ENCODE results near the gene ZNF761.
"Not testable (repeated sequence)": the region's sequence is repeated elsewhere in the genome, so short reads cannot be mapped to it uniquely, and the experiment has no call there.

ZNF761 gene

DNA sequence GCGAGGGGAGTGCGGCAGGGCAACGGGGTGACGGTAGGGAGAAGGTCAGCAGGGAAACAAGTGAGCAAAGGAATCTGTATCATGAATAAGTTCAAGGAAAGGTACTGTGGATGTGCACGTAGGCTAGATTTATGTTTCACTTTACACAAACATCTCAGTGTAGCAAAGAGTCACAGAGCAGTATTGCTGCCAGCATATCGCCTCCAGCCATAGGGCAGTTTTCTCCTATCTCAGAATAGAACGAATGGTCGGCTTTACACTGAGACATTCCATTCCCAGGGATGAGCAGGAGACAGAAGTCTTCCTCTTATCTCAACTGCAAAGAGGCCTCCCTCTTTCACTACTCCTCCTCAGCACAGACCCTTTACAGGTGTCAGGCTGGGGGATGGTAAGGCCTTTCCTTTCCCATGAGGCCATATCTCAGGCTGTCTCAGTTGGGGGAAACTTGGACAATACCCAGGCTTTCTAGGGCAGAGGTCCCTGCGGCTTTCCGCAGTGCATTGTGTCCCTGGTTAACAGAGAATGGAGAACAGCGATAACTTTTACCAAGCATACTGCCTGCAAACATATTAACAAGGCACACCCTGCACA is 28.4 kb downstream of the ZNF761 start:
- not testable (repeated sequence) for H3K27me3 ChIP-seq (ENCODE audit: insufficient read depth, low read length); H3K18ac ChIP-seq (ENCODE audit: low read length); H3K14ac ChIP-seq (ENCODE audit: low read length); H3K23ac ChIP-seq (ENCODE audit: low read length); H4K91ac ChIP-seq (ENCODE audit: low read depth, low read length); H2BK120ac ChIP-seq (ENCODE audit: insufficient read depth, low read length, poor library complexity); H3K4me3 ChIP-seq (ENCODE audit: low read depth, low read length); H4K8ac ChIP-seq (ENCODE audit: low read depth, low read length); H3K9ac ChIP-seq (ENCODE audit: low read length); H4K12ac ChIP-seq (ENCODE audit: low read depth, low read length); H2AK5ac ChIP-seq (ENCODE audit: low read length); H3K4ac ChIP-seq (ENCODE audit: low read depth, low read length); H2BK5ac ChIP-seq (ENCODE audit: low read depth, low read length, poor library complexity); H3K79me2 ChIP-seq (ENCODE audit: control insufficient read depth, insufficient read depth, low read length, poor library complexity); H3K4me1 ChIP-seq (ENCODE audit: control insufficient read depth in 1 of 2, insufficient read depth in 2 of 2, low read length in 2 of 2); H2AFZ ChIP-seq (ENCODE audit: insufficient read depth, low read length, poor library complexity); H3K79me1 ChIP-seq (ENCODE audit: low read length); H3K4me2 ChIP-seq (ENCODE audit: low read length); H2BK12ac ChIP-seq (ENCODE audit: low read length)
- peak overlapping the region; percentile 67 for H3K27ac ChIP-seq (ENCODE audit: low read depth, low read length)
- peak; percentile 71 to 82 for DNase-seq
- H3K9me3 ChIP-seq (ENCODE audit: insufficient read depth, low read depth, low read length): peaks cover 14% of the 10 kb centered on the region
- WGBS (ENCODE audit: extremely low coverage, insufficient coverage, insufficient read length): no CpG with 5 or more reads among the region's 11 CpGs
- H3K36me3 ChIP-seq (ENCODE audit: control insufficient read depth in 1 of 2, insufficient read depth in 2 of 2, low read length in 2 of 2): peaks cover 4 to 19% of the 10 kb centered on the region in 2 experiments

DNA sequence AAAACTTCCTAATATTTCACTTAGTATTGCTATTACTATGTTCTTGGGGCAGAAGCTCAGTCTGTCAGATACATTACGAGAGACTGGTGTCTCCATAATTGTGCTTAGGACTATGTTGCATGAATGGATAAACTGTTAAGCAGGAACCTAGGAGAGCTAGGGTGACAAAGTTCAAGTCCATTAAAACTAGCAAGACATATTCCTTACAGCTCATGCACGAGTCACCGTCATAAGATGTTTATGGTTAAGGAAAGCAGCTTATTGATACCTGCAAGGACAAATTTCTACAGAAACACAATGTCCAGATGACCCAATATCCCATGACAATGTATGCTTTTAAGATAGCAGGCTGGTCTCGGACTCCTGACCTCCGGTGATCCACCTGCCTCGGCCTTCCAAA is 30.1 kb downstream of the ZNF761 start:
- Histone ChIP-seq H3K4ac (ENCODE audit: low read depth, low read length) (no peak overlapping the region), H3K14ac (ENCODE audit: low read length) (no peak overlapping the region), H3K27ac (ENCODE audit: low read depth, low read length) (no peak overlapping the region), H3K4me2 (ENCODE audit: low read length) (no peak overlapping the region), H3K4me3 (ENCODE audit: low read depth, low read length) (no peak overlapping the region), H3K36me3 (ENCODE audit: control insufficient read depth in 1 of 2, insufficient read depth in 2 of 2, low read length in 2 of 2) (peaks cover 4 to 6% of the 10 kb centered on the region in 2 experiments), H2BK120ac (ENCODE audit: insufficient read depth, low read length, poor library complexity) (no peak overlapping the region), H4K8ac (ENCODE audit: low read depth, low read length) (no peak overlapping the region), H3K79me1 (ENCODE audit: low read length) (no peaks in the 10 kb centered on the region), H4K91ac (ENCODE audit: low read depth, low read length) (no peak overlapping the region), H3K4me1 (ENCODE audit: control insufficient read depth in 1 of 2, insufficient read depth in 2 of 2, low read length in 2 of 2) (peaks cover 4 to 6% of the 10 kb centered on the region in 2 experiments), H2AFZ (ENCODE audit: insufficient read depth, low read length, poor library complexity) (no peak overlapping the region), H3K9me3 (ENCODE audit: insufficient read depth, low read depth, low read length) (peaks cover 12% of the 10 kb centered on the region), H3K79me2 (ENCODE audit: control insufficient read depth, insufficient read depth, low read length, poor library complexity) (no peaks in the 10 kb centered on the region), H3K27me3 (ENCODE audit: insufficient read depth, low read length) (no peaks in the 10 kb centered on the region), H3K18ac (ENCODE audit: low read length) (no peak overlapping the region), H2BK5ac (ENCODE audit: low read depth, low read length, poor library complexity) (no peak overlapping the region), H3K9ac (ENCODE audit: low read length) (no peak overlapping the region), H4K12ac (ENCODE audit: low read depth, low read length) (no peak overlapping the region), H2BK12ac (ENCODE audit: low read length) (no peak overlapping the region), H2AK5ac (ENCODE audit: low read length) (no peak overlapping the region), H3K23ac (ENCODE audit: low read length) (no peak overlapping the region)
- DNase-seq: no peak
- WGBS (ENCODE audit: extremely low coverage, insufficient coverage, insufficient read length): no CpG with 5 or more reads among the region's 6 CpGs

DNA sequence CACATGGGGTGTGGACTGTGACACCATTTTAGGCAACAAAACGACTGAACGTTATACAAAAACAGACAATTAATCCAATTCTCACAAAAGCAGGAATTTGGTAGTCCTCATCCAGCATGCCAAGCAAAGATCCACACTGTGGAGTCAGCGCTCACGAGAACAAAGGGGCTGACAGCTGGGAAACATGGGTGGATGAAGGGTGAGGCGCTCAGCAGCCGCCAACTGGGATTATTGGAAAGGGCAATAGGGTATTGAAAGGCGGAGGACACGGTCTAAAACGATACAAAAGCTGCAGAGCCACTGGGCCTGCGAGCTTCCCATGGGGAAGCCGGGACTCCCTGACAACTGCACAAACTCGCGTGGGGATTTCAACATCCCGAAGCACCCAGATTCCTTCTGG is 31.1 kb downstream of the ZNF761 start:
- Histone ChIP-seq H2AFZ (ENCODE audit: insufficient read depth, low read length, poor library complexity) (no peak overlapping the region), H2BK5ac (ENCODE audit: low read depth, low read length, poor library complexity) (no peak overlapping the region), H3K23ac (ENCODE audit: low read length) (no peak overlapping the region), H3K79me1 (ENCODE audit: low read length) (peaks cover 3% of the 10 kb centered on the region), H3K9ac (ENCODE audit: low read length) (no peak overlapping the region), H2BK120ac (ENCODE audit: insufficient read depth, low read length, poor library complexity) (no peak overlapping the region), H3K36me3 (ENCODE audit: control insufficient read depth in 1 of 2, insufficient read depth in 2 of 2, low read length in 2 of 2) (peaks cover 0 to 2% of the 10 kb centered on the region in 2 experiments), H4K8ac (ENCODE audit: low read depth, low read length) (no peak overlapping the region), H3K79me2 (ENCODE audit: control insufficient read depth, insufficient read depth, low read length, poor library complexity) (peaks cover 3% of the 10 kb centered on the region), H3K27ac (ENCODE audit: low read depth, low read length) (no peak overlapping the region), H4K91ac (ENCODE audit: low read depth, low read length) (no peak overlapping the region), H3K4me1 (ENCODE audit: control insufficient read depth in 1 of 2, insufficient read depth in 2 of 2, low read length in 2 of 2) (peaks cover 4 to 6% of the 10 kb centered on the region in 2 experiments), H3K4me2 (ENCODE audit: low read length) (no peak overlapping the region), H3K9me3 (ENCODE audit: insufficient read depth, low read depth, low read length) (peaks cover 12% of the 10 kb centered on the region), H2AK5ac (ENCODE audit: low read length) (no peak overlapping the region), H4K12ac (ENCODE audit: low read depth, low read length) (no peak overlapping the region), H3K14ac (ENCODE audit: low read length) (no peak overlapping the region), H3K18ac (ENCODE audit: low read length) (no peak overlapping the region), H3K4me3 (ENCODE audit: low read depth, low read length) (no peak overlapping the region), H2BK12ac (ENCODE audit: low read length) (no peak overlapping the region), H3K4ac (ENCODE audit: low read depth, low read length) (no peak overlapping the region), H3K27me3 (ENCODE audit: insufficient read depth, low read length) (no peaks in the 10 kb centered on the region)
- no CpG with 5 or more reads among the region's 14 CpGs for WGBS (ENCODE audit: extremely low coverage, insufficient coverage, insufficient read length)
- DNase-seq: no peak

DNA sequence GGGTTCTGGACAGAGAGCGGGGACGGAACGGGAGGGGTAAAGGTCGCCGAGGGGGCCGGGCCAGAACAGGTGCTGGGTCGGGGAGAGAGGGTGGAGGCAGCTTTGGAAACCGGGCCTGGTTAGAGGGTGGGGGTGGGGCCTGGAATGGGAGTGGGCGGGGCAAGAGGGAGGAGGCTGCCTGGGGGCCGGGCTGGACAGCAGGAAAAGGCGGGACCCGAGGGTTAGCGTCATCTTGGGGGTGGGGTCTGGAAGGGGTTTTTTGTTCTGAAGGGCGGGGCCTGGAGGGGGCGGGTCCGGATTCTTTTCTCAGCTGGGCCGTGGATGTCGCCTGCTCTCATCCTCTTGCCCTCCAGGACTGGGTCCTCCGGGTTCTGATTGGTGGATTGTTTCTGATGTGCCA is 31.5 kb downstream of the ZNF761 start:
- Histone ChIP-seq H2AK5ac (ENCODE audit: low read length) (no peak overlapping the region), H4K12ac (ENCODE audit: low read depth, low read length) (no peak overlapping the region), H3K9me3 (ENCODE audit: insufficient read depth, low read depth, low read length) (peaks cover 12% of the 10 kb centered on the region), H3K4me2 (ENCODE audit: low read length) (no peak overlapping the region), H3K18ac (ENCODE audit: low read length) (no peak overlapping the region), H2BK120ac (ENCODE audit: insufficient read depth, low read length, poor library complexity) (no peak overlapping the region), H3K27me3 (ENCODE audit: insufficient read depth, low read length) (no peaks in the 10 kb centered on the region), H2AFZ (ENCODE audit: insufficient read depth, low read length, poor library complexity) (no peak overlapping the region), H3K9ac (ENCODE audit: low read length) (no peak overlapping the region), H3K36me3 (ENCODE audit: control insufficient read depth in 1 of 2, insufficient read depth in 2 of 2, low read length in 2 of 2) (peaks cover 0 to 2% of the 10 kb centered on the region in 2 experiments), H3K79me2 (ENCODE audit: control insufficient read depth, insufficient read depth, low read length, poor library complexity) (peaks cover 4% of the 10 kb centered on the region), H3K4me3 (ENCODE audit: low read depth, low read length) (no peak overlapping the region), H3K79me1 (ENCODE audit: low read length) (peaks cover 4% of the 10 kb centered on the region), H3K4ac (ENCODE audit: low read depth, low read length) (no peak overlapping the region), H4K91ac (ENCODE audit: low read depth, low read length) (no peak overlapping the region), H3K27ac (ENCODE audit: low read depth, low read length) (no peak overlapping the region), H3K23ac (ENCODE audit: low read length) (no peak overlapping the region), H3K4me1 (ENCODE audit: control insufficient read depth in 1 of 2, insufficient read depth in 2 of 2, low read length in 2 of 2) (peaks cover 4 to 6% of the 10 kb centered on the region in 2 experiments), H4K8ac (ENCODE audit: low read depth, low read length) (no peak overlapping the region), H2BK12ac (ENCODE audit: low read length) (no peak overlapping the region), H3K14ac (ENCODE audit: low read length) (no peak overlapping the region), H2BK5ac (ENCODE audit: low read depth, low read length, poor library complexity) (no peak overlapping the region)
- no CpG with 5 or more reads among the region's 19 CpGs for WGBS (ENCODE audit: extremely low coverage, insufficient coverage, insufficient read length)
- peak; percentile 10 to 15 for DNase-seq

Data from trophoblast cell (in vitro differentiated cells and primary cell).